NCI-H1694 (cell line): ENCODE results near the gene VEZT.
"Not testable (repeated sequence)": the region's sequence is repeated elsewhere in the genome, so short reads cannot be mapped to it uniquely, and the experiment has no call there.

Experiments used
- DNase-seq: peaks from one replicate; lab custom pipeline; 2025; lab: John Stamatoyannopoulos, UW

VEZT gene

GRCh38 chr12:95321516-95322246 lies 104.1 kb downstream of the VEZT start:
- DNase-seq = no peak

- DNase-seq = no peak
Measured at GRCh38 chr12:95322326-95322725, 104.7 kb downstream of the VEZT start.

GRCh38 chr12:95323212-95323611 lies 105.6 kb downstream of the VEZT start:
- no peak for DNase-seq

- not testable (repeated sequence) for DNase-seq
Measured at GRCh38 chr12:95324246-95324645, 106.6 kb downstream of the VEZT start.

- DNase-seq = no peak
Measured at GRCh38 chr12:95325501-95325900, 107.9 kb downstream of the VEZT start.

- no peak for DNase-seq
Measured at GRCh38 chr12:95326445-95326844, 108.8 kb downstream of the VEZT start.

GRCh38 chr12:95326855-95327254 lies 109.2 kb downstream of the VEZT start:
- DNase-seq = no peak

- no peak for DNase-seq
Measured at GRCh38 chr12:95328708-95329107, 111.1 kb downstream of the VEZT start.

GRCh38 chr12:95335948-95336347 lies 118.3 kb downstream of the VEZT start:
- DNase-seq = no peak

- DNase-seq = peak; percentile 87
Measured at GRCh38 chr12:95336387-95337067, 118.9 kb downstream of the VEZT start.

GRCh38 chr12:95337146-95337545 lies 119.5 kb downstream of the VEZT start:
- no peak for DNase-seq

GRCh38 chr12:95339086-95339788 lies 121.6 kb downstream of the VEZT start:
- no peak for DNase-seq

GRCh38 chr12:95342008-95342407 lies 124.4 kb downstream of the VEZT start:
- no peak for DNase-seq

GRCh38 chr12:95343461-95344230 lies 126.0 kb downstream of the VEZT start:
- DNase-seq = no peak

GRCh38 chr12:95349291-95349690 lies 131.7 kb downstream of the VEZT start:
- DNase-seq = no peak

- no peak for DNase-seq
Measured at GRCh38 chr12:95351748-95352147, 134.1 kb downstream of the VEZT start.
